Spleen (tissue), 7 donors: Measurements from ENCODE around the gene CYB561D2.

Source experiments
- CTCF ChIP-seq, 11 experiments: fragments of 200-600 bp in 7 of 11; fragments of 450-650 bp in 4 of 11; sonication (generic) in 4 of 11; IDR thresholded peaks in 8 of 11; conservative IDR thresholded peaks in 3 of 11; 1 replicate in 7 of 11; 2 replicates in 4 of 11; pipeline versions ENCODE4 v1.4.0 to v1.8.0; 2016 to 2021; ENCODE audit warnings: antibody characterized with exemption in 11 of 11, inconsistent platforms in 4 of 11, mild to moderate bottlenecking in 1 of 11
- POLR2A ChIP-seq, 3 donors: fragments of 450-650 bp; IDR thresholded peaks; one replicate each; pipeline ENCODE4 v1.5.1; 2017; ENCODE audit warnings: antibody characterized with exemption in 3 of 3, mild to moderate bottlenecking in 1 of 3
- POLR2AphosphoS5 ChIP-seq, 3 donors: sonication (generic); formaldehyde crosslinking; IDR thresholded peaks; one replicate each; pipeline ENCODE4 v1.5.1; 2017; ENCODE audit warnings: antibody characterized with exemption in 3 of 3
- donor health status: DM: no; HTN: no; CAD: no; lungs with moderate emphysema.
- donor health status: DM: no; HTN: no; CAD: no.
- donor health status: DM: no; HTN: no; CAD: no.

- TF ChIP-seq CTCF (IDR thresholded peaks at IDR 0.05 in 8 of 11, conservative IDR thresholded peaks at IDR 0.05 in 3 of 11) (no peak), POLR2AphosphoS5 (IDR thresholded peaks at IDR 0.05) (no peak), POLR2A (IDR thresholded peaks at IDR 0.05) (no peak)
Measured at GRCh38 chr3:50351323-50351697, 648 bp downstream of the CYB561D2 start.
